ENCODE measurements around the gene TOR3A. TPM values are rescaled to one million over a fixed set of nuclear protein-coding genes. Genes with fewer than 3 reads are reported as not detected.
A peak's percentile ranks its signal among the peaks of the same experiment; 100 is the strongest.

Gene TOR3A
- total RNA-seq, 4 donors from 2014 or later, result 31.9 to 48.8 (median 34.4) TPM

GRCh38 chr1:179082999-179083335, 1.1 kb downstream of the TOR3A start:
- peak overlapping the region; percentile 79 to 94 (median 84) for H3K4me3 ChIP-seq
- peak overlapping the region; percentile 88 to 92 (median 88) for H3K27ac ChIP-seq
- WGBS, 2 donors, result 0 to 7% methylated on average over 2 of the region's 3 CpGs
- H3K27me3 ChIP-seq, result no peaks in the 10 kb centered on the region
- TF ChIP-seq POLR2A (IDR thresholded peaks at IDR 0.05) (no peak), CTCF (IDR thresholded peaks at IDR 0.05) (no peak)
- no peak for DNase-seq
- peaks cover 3 to 53% (median 8%) of the 10 kb centered on the region in 3 donors for H3K4me1 ChIP-seq
- no peaks in the 10 kb centered on the region for H3K9me3 ChIP-seq
- H3K36me3 ChIP-seq, result peaks cover 0 to 31% (median 8%) of the 10 kb centered on the region in 3 donors
- intact Hi-C loops (cut with DNase I), result loop anchor here (5.0 kb wide), 1 partner anchor 284 kb away; the partner anchor contains the start of gene AXDND1

GRCh38 chr1:179083533-179083932, 1.7 kb downstream of the TOR3A start:
- no peaks in the 10 kb centered on the region for H3K27me3 ChIP-seq
- H3K27ac ChIP-seq, result no peak overlapping the region
- peak overlapping the region in 2 of 4 donors; percentile 79 to 94 for H3K4me3 ChIP-seq
- peaks cover 3 to 53% (median 8%) of the 10 kb centered on the region in 3 donors for H3K4me1 ChIP-seq
- intact Hi-C loops (cut with DNase I), result loop anchor here (5.0 kb wide), 1 partner anchor 284 kb away; the partner anchor contains the start of gene AXDND1
- H3K9me3 ChIP-seq, result no peaks in the 10 kb centered on the region
- 57 to 78% methylated on average over 5 to 6 of the region's 8 CpGs for WGBS, 2 donors
- DNase-seq, result no peak
- TF ChIP-seq CTCF (IDR thresholded peaks at IDR 0.05) (no peak), POLR2A (IDR thresholded peaks at IDR 0.05) (no peak)
- H3K36me3 ChIP-seq, result peaks cover 0 to 37% (median 9%) of the 10 kb centered on the region in 3 donors

- no peak overlapping the region for H3K27ac ChIP-seq
- intact Hi-C loops (cut with DNase I), result no loop called here
- no peak overlapping the region for H3K4me3 ChIP-seq
- 80% methylated on average over 4 of the region's 11 CpGs; no CpG with 5 or more reads in 1 of the 2 donors for WGBS, 2 donors
- peaks cover 0 to 53% (median 16%) of the 10 kb centered on the region in 3 donors for H3K4me1 ChIP-seq
- TF ChIP-seq POLR2A (IDR thresholded peaks at IDR 0.05) (no peak), CTCF (IDR thresholded peaks at IDR 0.05) (no peak)
- H3K9me3 ChIP-seq, result no peaks in the 10 kb centered on the region
- peaks cover 0 to 78% (median 21%) of the 10 kb centered on the region in 3 donors for H3K36me3 ChIP-seq
- no peak for DNase-seq
- H3K27me3 ChIP-seq, result no peaks in the 10 kb centered on the region
These were observed 5.8 kb downstream of the TOR3A start for GRCh38 chr1:179087665-179088064.

- H3K36me3 ChIP-seq, result peaks cover 0 to 96% (median 33%) of the 10 kb centered on the region in 3 donors
- 95% methylated on average over 9 of the region's 16 CpGs; no CpG with 5 or more reads in 1 of the 2 donors for WGBS, 2 donors
- peak overlapping the region in 3 of 4 donors; percentile 6 to 49 (median 11) for H3K27ac ChIP-seq
- H3K4me3 ChIP-seq, result no peak overlapping the region
- intact Hi-C loops (cut with DNase I), result no loop called here
- no peaks in the 10 kb centered on the region for H3K27me3 ChIP-seq
- H3K4me1 ChIP-seq, result peaks cover 0 to 38% (median 13%) of the 10 kb centered on the region in 3 donors
- no peak for DNase-seq
- TF ChIP-seq CTCF (IDR thresholded peaks at IDR 0.05), result no peak
- TF ChIP-seq POLR2A (IDR thresholded peaks at IDR 0.05), result no peak
- H3K9me3 ChIP-seq, result no peaks in the 10 kb centered on the region
These were observed 8.1 kb downstream of the TOR3A start for GRCh38 chr1:179089827-179090482.

GRCh38 chr1:179090522-179090921, 8.7 kb downstream of the TOR3A start:
- Histone ChIP-seq H3K36me3 (peaks cover 0 to 100% (median 35%) of the 10 kb centered on the region in 3 donors), H3K4me1 (peaks cover 0 to 41% (median 13%) of the 10 kb centered on the region in 3 donors), H3K27ac (peak overlapping the region in 3 of 4 donors; percentile 11 to 69 (median 48)), H3K4me3 (no peak overlapping the region), H3K9me3 (no peaks in the 10 kb centered on the region), H3K27me3 (no peaks in the 10 kb centered on the region)
- WGBS, 2 donors, result 77 to 86% methylated on average over 7 to 8 of the region's 8 CpGs
- TF ChIP-seq CTCF (IDR thresholded peaks at IDR 0.05), result no peak
- TF ChIP-seq POLR2A (IDR thresholded peaks at IDR 0.05), result no peak
- no peak for DNase-seq
- intact Hi-C loops (cut with DNase I), result no loop called here
